HG03095 (cell line): ENCODE data around the gene EBF4.

ENCODE experiments used
- ATAC-seq: cut with Tn5 transposase; IDR thresholded peaks from one replicate; pipeline ENCODE4 v1.9.1; 2021; ENCODE audit warnings: moderate library complexity; ENCODE audit not compliant: unreplicated experiment

The EBF4 gene

DNA sequence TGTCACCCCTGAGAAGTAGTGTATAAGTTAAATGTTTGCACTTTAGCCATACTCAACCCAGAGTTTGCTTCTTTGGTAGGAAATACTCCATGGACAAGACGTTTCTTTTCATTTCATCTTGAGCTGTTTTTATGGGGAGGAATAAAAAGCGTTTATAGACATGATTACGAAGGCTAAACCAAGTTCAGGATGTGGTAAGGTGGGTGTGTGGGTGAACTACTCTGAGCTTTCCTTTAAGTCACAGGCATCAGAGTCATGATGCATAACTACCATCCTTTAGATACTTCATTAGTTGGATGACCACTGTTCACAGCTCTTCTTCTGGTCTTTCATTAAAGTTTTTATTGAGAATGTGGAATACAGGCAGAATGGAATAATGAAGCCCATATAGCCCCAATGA, 48.9 kb downstream of the EBF4 start:
- ATAC-seq = no peak

DNA sequence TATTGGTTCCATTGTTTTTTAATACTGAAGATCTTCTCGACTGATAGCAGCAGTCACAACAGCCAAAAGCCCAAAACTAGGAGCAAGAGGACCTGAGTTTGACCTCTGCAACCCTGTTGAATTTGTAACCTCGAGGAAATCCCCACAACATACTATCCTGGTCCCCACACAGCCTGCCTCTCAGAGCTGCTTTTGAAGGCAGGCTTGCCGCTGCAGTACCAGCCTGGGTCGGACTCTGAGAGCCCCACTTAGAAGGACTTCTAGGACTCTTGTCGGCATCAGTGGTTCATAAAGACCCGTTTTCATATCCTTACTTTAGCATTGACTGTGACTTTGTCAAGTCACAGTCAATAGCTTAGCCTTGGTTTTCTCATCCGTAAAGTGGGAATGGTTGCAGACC, 49.3 kb downstream of the EBF4 start:
- ATAC-seq = no peak

DNA sequence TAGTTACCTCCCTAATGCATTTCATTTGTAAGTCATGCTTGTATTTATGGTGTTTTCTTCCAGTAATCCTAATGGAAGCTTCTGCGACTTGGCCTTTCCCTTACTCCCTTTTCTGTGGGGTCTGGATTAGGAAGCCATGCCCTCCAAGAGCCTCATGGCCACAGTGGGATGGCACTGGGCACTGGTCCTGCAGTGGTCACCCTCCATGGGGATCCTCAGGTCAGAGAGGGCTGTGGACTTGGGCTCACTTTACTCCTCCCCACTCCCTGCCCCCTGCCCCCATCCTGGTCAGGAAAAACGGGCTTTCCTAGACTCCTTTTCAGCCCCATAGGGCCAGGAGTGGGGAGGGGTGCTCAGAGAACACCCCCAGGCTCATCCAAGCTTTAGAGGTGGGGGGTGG, 49.9 kb downstream of the EBF4 start:
- no peak for ATAC-seq

DNA sequence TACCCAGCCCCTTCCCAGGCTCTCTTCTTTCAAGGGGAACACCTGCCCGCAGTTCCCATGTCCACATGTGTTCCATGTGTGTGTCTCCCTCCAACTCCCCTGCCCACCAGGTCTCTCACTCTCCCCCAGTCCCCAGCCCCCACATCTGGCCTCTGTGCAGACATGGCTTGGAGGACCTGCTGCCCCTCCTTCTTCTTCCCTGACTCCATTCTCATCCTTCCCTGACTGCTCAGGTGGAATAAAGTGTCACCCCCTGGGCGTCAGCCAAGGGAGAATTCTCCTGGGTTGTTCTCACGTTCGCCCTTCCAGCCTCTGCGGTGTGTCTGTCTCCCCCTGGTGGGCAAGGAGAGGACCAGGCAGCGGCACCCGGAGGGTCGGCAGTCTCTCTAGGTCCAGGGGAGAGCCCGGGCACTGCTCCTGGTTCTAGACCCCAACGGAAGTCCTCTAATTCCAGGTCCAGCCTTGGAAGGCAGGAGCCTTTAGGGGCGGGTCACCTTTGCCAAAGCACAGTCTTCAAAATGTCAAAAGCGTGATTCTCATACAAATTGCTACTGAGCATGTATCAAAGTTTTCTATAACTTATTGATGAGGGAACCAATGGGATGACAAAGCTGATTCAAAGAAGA, 50.5 kb downstream of the EBF4 start:
- ATAC-seq = no peak

DNA sequence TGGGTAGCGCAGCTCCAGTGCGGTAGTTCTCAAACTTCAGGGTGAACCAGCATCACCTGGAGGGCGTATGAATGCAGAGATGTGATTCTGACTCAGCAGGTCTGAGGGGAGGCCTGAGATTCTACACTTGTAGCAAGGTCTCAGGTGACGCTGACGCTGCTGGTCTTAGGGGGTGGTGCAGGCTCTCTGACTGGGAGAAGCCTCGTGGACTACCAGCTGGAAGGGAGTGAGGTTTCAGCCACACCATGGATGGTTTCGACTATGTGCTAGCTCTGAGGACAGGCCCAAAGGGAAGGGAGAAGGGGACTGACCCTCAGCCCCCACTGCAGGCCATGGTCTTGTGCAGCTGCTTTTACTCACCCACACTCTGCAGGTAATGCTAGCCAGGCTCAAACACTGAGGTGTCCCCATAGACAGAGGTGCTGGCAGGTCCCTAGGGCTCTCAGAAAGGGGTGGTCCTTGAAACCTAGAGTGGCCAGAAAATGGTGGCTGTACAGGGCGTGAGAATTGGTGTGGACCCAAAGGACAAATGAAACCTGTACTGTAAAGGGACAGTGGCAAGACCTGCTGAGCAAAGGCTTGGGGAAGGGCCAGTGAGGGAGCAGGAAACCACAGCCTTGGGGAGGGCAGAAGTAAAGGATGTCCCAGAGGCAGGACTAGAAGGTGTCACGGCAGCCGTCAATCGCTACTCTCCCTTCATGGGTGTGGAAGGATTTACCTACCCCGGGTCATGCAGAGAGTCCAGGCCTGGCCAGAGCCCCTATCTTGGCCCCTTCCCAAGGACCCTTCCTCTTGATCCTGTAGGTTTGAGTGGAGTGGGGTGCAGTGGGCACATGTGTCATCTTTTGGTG, 52.7 kb downstream of the EBF4 start:
- no peak for ATAC-seq

DNA sequence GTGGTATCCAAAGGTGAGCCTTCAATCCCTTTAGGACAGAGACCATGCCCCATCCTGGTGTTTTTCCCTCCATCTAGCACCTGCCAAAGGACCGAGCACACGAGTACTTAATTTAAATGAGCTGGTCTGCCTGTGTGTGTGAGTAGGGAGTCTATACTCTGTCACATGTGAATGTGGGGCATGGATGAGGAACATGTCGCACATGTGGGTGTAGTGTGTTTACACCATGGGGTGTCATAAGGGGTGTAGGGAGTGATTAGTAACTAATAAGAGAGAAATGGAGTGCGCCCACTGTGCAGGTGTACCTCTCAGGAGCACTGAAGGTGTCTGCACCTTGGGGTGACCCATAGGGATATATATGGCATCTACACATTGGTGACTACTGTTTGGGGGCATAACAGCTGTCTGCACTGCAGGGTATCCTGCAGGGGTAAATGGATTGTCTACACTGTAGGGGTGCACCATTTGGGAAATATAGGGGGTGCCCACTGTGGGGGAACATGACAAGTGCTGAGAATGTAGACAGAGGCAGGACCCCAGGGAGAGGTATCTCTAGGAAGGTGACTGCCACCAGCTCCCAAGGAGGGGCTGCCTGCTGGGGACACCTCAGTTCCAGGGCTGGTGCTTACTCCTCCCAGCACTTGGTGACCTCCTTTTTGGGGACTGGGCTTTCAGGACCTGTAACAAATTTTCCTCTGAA, 53.5 kb downstream of the EBF4 start:
- no peak for ATAC-seq

DNA sequence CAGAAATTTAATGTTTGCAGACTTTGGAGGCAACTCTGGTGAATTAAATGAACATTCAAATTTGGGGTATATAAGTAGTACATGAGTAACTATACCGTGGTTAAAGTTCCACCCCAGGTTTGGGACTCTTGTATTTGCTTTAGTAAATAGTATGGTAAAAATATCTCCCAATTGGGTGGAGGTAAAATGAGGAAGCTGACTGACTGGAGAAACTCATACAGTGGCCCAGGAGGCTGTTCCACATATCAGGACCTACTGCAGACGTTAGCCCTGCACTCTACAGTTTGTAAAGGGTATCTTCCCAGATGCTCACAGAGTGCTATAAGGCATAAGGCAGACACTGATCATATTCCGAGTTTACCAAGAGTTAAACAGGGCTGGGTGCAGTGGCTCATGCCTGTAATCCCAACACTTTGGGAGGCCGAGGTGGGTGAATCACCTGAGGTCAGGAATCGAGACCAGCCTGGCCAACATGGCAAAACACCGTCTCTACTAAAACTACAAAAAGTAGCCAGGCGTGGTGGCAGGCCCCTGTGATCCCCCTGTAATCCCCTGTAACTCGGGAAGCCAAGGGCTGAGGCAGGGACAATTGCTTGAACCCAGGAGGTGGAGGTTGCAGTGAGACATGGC, 54.2 kb downstream of the EBF4 start:
- ATAC-seq = no peak

DNA sequence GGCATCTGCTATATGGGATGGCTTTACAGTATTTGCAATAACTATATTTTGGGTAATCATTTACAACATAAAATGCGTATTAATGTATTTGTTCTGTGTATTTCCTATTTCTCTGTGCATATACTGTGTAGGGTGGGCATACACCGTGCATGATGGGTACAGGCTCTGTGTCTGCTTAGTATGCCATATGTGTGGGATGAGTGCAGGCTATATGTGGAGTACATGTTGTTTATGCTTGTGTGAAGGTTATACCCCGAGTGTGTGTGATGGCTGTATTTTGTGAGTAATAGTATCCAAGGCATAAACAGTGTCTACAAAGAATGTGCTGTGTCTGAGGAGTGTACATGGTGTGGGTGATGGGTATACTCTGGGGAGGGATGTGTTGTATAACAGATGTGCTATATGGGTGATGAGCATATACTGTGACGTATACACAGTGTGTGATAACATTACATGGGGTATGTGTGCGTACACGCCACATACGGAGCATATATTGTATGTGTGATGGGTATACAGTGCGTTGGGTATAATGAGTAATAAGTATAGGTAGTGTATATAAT, 55.2 kb downstream of the EBF4 start:
- no peak for ATAC-seq

DNA sequence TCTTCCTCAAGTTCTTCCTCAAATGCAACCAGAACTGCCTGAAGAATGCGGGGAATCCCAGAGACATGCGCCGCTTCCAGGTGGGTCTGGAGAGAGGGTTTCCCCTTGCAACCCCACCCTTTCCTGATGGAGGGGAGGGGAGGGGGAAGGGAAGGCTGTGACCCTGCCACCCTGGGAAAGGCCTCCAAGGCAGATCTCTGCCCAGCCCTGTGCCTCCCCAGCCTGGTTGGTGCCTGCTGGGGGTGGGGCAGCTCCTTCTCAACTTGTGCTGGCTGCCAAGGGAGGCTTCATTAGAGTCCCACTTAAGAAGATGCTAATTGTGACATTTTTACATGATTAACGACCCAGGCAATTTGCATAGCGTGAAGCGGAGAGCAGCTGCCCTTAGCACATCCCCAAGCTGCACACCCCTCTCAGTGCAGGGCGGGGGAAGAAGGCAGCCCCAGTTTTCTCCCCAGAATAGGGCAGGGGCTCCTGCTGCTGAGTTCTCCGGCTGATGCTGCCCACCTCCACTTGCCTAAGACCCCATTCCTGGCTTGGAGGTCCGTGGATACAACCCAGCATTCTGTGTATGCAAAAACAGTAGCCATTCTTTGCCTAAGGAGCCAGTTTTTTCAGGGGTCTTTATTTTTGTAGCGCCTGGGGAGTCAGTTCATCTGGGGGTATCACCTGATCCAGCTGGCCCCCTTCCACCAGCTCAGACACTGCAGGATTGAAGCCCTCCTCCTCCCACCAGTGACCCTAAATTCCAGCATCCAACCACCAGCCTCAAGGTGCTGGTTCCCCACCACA, 56.2 kb downstream of the EBF4 start:
- ATAC-seq = no peak

DNA sequence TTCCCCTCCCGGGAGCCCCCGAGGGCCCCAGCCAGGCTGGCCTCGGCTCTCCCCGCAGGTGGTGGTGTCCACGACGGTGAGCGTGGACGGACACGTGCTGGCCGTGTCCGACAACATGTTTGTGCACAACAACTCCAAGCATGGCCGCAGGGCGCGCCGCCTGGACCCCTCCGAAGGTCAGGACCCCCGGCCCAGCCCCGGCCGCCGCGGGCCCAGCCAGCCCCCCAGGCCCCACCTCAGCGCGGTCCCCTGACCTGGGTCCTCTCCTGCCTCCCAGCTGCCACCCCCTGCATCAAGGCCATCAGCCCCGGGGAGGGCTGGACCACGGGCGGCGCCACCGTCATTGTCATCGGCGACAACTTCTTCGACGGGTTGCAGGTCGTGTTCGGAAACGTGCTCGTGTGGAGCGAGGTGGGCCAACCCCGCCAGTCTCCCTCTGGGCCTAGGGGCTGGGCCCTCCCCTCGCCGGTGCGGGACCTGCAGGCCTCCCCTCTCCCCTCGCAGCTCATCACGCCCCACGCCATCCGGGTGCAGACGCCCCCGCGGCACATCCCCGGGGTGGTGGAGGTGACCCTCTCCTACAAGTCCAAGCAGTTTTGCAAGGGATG, 56.9 kb downstream of the EBF4 start:
- ATAC-seq = no peak

DNA sequence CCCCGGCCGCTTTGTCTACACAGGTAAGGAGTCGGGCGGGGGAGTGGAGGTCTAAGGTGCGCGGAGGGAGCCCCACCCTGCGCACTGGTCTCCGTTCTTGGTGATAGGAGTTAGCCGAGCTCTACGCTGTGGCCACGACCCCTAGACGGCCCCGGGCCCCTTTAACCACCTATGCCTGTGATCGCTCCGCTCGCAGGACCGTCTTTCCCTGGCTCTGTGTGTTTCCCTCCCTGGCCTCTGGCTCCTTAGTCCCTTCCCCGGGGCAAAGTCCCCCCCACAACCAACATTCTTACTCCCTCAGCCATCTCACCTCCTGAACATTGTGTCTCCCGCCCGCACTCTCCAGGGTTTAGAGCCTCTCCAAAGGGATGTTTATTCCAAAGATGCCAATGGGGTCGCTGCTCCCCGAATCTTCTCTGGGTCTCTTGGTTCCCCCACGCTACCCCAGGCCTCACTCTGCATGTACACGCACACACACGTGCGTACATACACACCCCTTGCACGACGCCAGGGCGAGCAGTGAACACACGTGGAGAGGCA, 57.4 kb downstream of the EBF4 start:
- no peak for ATAC-seq

DNA sequence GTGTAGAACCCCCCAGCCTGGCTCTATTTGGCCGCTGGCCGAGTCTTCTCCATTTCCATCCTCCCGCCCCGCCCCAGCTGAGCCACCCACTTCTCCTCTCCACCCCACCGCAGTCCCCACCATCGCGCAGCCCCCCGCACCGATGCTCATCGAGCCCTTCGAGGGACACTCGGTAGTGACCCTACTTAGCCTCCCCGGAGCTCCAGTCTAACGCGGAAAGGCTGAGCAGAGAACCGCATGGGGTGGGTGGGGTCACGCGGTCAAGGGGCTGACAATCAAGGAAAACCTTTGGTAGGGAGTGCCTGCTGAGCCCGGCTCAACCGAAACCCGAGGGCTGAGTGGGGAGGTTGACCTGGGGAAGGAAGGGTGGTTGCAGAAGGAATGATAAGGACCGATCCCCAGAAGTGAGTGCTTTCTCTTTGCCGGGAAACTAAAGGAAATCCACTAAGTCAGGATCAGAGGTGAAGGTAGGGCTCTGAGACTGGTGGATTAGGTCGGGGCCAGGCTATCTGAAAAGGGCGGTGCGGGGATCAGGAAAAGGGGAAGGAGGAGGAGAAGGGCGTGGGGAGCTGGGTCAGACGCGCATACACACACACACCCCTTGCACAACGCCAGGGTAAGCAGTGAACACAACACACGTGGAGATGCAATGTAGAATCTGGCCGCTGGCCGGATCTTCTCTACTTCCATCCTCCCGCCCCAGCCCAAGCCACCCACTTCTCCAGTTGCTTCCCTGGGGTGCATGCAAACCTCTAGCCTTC, 58.1 kb downstream of the EBF4 start:
- ATAC-seq = no peak

DNA sequence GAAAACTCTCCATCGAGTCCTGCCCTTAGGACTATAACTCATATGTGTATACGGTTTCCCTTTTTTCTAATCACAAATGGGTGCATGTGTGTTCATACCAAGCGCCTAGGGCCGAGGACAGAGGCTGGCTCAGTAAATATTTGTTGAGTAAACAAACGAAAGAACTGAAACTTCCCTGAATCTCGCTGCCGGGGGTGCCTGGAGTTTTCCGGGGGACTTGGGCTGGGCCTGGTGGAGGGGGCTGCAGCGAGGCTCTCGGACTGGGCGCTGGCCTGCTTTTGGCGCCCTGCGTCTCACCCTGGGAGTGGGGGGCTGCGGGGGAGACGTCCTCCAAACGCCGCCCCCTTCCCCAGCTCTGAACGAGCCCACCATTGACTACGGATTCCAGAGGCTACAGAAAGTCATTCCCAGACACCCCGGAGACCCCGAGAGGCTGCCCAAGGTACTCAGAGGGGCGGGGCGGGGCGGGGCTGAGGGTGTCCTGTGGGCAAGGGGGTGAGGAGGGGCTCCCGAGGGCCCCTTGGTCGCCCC, 58.8 kb downstream of the EBF4 start:
- ATAC-seq = no peak

DNA sequence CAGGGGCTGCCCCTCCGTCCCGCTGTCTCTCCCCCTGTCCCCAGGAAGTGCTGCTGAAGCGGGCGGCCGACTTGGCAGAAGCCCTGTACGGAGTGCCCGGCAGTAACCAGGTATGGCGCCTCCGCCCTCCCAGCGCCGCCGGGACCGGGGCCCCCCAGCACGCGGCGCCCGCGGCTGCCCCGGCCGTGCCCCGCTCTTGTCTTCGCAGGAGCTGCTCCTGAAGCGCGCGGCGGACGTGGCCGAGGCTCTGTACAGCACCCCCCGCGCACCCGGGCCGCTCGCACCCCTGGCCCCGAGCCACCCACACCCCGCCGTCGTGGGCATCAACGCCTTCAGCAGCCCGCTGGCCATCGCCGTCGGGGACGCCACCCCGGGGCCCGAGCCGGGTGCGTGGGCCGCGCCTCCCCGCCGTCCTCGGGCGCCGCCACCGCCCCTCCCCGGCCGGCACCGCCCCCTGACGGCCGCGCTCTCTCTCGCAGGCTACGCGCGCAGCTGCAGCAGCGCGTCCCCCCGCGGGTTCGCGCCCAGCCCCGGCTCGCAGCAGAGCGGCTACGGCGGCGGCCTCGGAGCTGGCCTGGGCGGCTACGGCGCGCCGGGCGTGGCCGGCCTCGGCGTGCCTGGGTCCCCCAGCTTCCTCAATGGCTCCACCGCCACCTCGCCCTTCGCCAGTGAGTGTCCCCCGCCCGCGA, 59.4 kb downstream of the EBF4 start:
- ATAC-seq = no peak

DNA sequence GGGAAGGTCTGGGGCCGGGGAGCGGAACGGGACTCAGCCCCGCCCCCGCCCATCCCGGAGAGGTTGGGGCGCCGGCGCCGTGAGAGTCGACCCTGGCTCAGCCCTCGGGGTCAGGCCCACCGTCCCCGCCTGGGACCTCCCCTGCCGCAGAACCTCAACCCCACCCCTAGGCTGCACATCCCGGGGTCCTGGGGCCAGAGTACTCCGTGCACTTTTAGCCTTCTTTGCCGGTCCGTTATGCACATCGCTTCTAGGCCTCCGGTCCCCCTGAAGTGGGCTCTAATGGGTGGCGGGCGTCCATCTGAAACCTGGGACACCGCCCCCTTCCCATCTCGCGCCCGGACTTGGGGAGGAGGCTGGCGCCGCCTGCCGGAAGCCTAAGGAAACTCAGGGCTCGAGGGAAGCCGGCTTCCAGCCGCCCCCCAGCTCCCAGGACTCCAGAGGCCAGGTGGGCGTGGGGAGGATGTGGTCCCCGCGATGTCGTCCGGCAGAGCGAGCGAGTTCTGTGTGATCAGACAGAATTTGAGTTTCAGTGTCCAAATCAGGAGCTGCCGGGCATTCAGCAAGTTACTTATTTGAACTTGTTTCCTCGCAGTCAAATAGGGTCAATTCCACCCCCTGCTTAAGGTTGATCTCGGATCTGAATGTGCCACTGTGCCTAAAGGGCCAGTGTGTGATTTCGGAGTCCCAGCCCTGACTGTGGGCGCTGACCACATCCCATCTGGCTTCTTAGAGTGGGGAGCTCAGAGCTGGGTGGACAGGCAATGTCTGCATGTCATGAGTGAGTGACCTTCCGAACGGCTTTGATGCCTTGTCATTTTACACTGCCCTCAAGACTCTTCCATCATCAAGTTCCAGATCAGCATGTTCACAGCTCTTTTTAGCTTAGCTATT, 60.2 kb downstream of the EBF4 start:
- no peak for ATAC-seq

DNA sequence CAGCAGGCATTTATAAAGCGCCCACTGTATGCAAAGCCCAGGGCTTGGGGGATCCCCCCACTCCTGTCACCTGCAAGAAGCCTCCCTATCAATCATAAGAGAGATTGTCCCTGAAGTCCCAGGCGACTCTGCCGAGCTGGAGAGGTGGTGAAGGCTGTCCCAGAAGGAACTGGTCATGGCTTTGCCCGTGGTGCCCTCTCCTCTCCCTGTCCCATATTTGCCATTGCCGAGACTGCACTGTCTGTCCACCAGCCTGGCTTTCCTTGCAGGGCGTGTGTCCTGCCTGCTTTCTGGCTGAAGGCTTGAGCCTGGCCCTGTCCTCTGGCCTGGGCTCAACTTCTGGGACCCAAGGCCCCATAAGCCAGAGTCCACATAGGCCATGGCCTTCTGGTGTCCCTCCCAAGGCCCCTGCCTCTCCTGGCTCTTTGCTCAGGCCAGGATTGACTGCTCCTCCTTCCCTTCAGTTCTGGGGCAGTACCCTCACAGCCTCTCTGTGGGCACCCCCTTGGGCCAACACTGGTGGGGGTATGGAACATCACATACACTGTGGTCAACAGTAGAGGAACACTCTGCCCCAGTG, 61.0 kb downstream of the EBF4 start:
- no peak for ATAC-seq

DNA sequence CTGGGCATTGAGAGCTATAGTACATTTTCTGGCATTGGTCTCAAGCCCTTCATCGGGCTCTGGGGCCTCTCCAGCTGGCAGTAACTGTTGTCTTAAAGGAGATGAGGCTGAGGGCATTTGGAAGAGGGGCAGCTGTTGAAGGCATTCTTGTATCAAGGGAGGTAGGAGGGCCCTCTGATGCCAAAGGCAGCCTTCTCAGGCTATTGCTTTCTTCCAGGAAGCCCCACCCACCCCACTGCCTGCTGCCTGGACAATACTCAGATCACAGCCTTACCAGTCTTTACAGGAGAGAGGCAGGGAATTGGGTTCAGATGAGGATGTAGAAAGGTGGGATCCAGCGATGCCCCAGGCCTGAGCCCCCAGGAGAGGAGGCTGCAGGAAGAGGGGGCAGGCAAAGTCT, 61.8 kb downstream of the EBF4 start:
- ATAC-seq = no peak
